Adrenal gland (tissue), 12 donors: ENCODE measurements around the gene ADA. TPM values are rescaled to one million over a fixed set of nuclear protein-coding genes. Genes with fewer than 3 reads are reported as not detected.

Experiments
- DNase-seq, 7 donors: peaks; one replicate each; pipeline ENCODE4 v3.0.0-alpha.2; 2019 to 2020
- H3K27ac ChIP-seq, 5 donors: fragments of 200-600 bp; sonication (generic) in 4 of 5; 1 replicate in 3 of 5; 2 replicates in 2 of 5; pipeline versions ENCODE4 v1.5.1 to v1.8.0; 2016 to 2020; ENCODE audit warnings: mild to moderate bottlenecking in 1 of 5
- H3K27me3 ChIP-seq: fragments of 200-600 bp; 2 replicates; pipeline ENCODE4 v1.8.0; 2021
- H3K36me3 ChIP-seq, 2 donors: fragments of 200-600 bp; replicated peaks in 1 of 2; 1 replicate in 1 of 2; 2 replicates in 1 of 2; pipeline versions ENCODE4 v1.5.1 to v1.8.0; 2018 to 2022
- H3K4me1 ChIP-seq, 2 donors: fragments of 200-600 bp; replicated peaks in 1 of 2; 1 replicate in 1 of 2; 2 replicates in 1 of 2; pipeline versions ENCODE4 v1.5.1 to v1.8.0; 2018 to 2021
- H3K4me3 ChIP-seq, 4 donors: fragments of 200-600 bp; sonication (generic) in 3 of 4; one replicate each; pipeline ENCODE4 v1.5.1; 2016 to 2018
- H3K9me3 ChIP-seq, 3 donors: fragments of 200-600 bp; sonication (generic) in 1 of 3; replicated peaks in 1 of 3; 1 replicate in 2 of 3; 2 replicates in 1 of 3; pipeline versions ENCODE4 v1.5.1 to v1.8.0; 2016 to 2021
- CTCF ChIP-seq, 6 experiments: fragments of 450-650 bp in 4 of 6; fragments of 200-600 bp in 2 of 6; sonication (generic) in 1 of 6; IDR thresholded peaks; 1 replicate in 5 of 6; 2 replicates in 1 of 6; pipeline versions ENCODE4 v1.5.1 to v1.8.0; 2016 to 2021; ENCODE audit warnings: antibody characterized with exemption in 6 of 6, mild to moderate bottlenecking in 2 of 6, moderate library complexity in 1 of 6
- POLR2A ChIP-seq, 2 donors: fragments of 450-650 bp; IDR thresholded peaks; one replicate each; pipeline ENCODE4 v1.6.1; 2017; ENCODE audit warnings: antibody characterized with exemption in 2 of 2, mild to moderate bottlenecking in 2 of 2, moderate library complexity in 1 of 2
- WGBS, 4 donors: extraction: QIAGEN DNeasy Blood & Tissue Kit in 2 of 4; methylation state at CpG; one replicate each; pipeline versions ENCODE4 v1.1.5 to v1.1.7; 2013 to 2017; 5-methylcytosine and 5-hydroxymethylcytosine counted together
- intact Hi-C, 2 donors: fragments of 100-400 bp; cut with DNase I; formaldehyde crosslinking; loops; one replicate each; pipeline versions ENCODE4 v1.14.1 to v1.15.0; 2022 to 2023
- polyA plus RNA-seq, 3 donors: library from polyadenylated mRNA; stranded (reverse); fragments of 200-250 nt in 2 of 3; fragments of 350-450 nt in 1 of 3; fragmentation: Illumina TruSeq in 1 of 3; extraction: RNeasy Lipid Tissue Mini Kit (QIAGEN cat#74804) in 1 of 3; gene quantifications; one replicate each; pipeline ENCODE4 v1.2.3, GENCODE V29; 2013 to 2014
- total RNA-seq, 9 donors: library from RNA; depleted of rRNA in 4 of 9; stranded (reverse); fragments of >200 nt in 4 of 9; fragments of 120-200 nt in 1 of 9; fragmentation: NEBNext Ultra II Directional in 1 of 9; extraction: Animal tissue kit (Norgen Biotek cat#: 25700) in 1 of 9; gene quantifications; one replicate each; pipeline versions ENCODE4 v1.1.0 to v1.2.4, GENCODE V29; 2013 to 2023
- donor health status: healthy with polysubstance abuse.
- donor health status: Bipolar disorder and iron deficiency.
- donor health status: DM: yes; HTN: yes; CAD: no.
- donor health status: DM: no; HTN: no; CAD: no.
- donor health status: DM: no; HTN: no; CAD: no.
- donor health status: DM: yes; HTN: yes; CAD: no.

The ADA gene
- total and polyA plus RNA-seq, 12 donors = 3.4 to 16.4 (median 10.0) TPM

- intact Hi-C loops = no loop called here
- TF ChIP-seq POLR2A (IDR thresholded peaks at IDR 0.05) (no peak), CTCF (IDR thresholded peaks at IDR 0.05) (no peak)
- H3K4me3 ChIP-seq = no peak overlapping the region
- H3K4me1 ChIP-seq = peaks cover 10 to 14% of the 10 kb centered on the region in 2 donors
- H3K9me3 ChIP-seq = no peaks in the 10 kb centered on the region
- DNase-seq = no peak
- no peaks in the 10 kb centered on the region for H3K36me3 ChIP-seq
- no peaks in the 10 kb centered on the region for H3K27me3 ChIP-seq
- H3K27ac ChIP-seq = peak overlapping the region in 1 of 5 donors; percentile 25
- 69 to 74% (median 70%) methylated on average over 11 of the region's 11 CpGs for WGBS, 4 donors
Measured at GRCh38 chr20:44637522-44638372, 13.8 kb downstream of the ADA start.

GRCh38 chr20:44637042-44637441 is 14.5 kb downstream of the ADA start:
- Histone ChIP-seq H3K27ac (peak overlapping the region in 1 of 5 donors; percentile 25), H3K4me3 (no peak overlapping the region), H3K9me3 (no peaks in the 10 kb centered on the region), H3K27me3 (no peaks in the 10 kb centered on the region), H3K36me3 (no peaks in the 10 kb centered on the region), H3K4me1 (peaks cover 3 to 7% of the 10 kb centered on the region in 2 donors)
- no peak for TF ChIP-seq POLR2A (IDR thresholded peaks at IDR 0.05)
- TF ChIP-seq CTCF (IDR thresholded peaks at IDR 0.05) = no peak
- no peak for DNase-seq
- WGBS, 4 donors = 85 to 90% (median 88%) methylated on average over 5 of the region's 5 CpGs
- intact Hi-C loops = no loop called here

GRCh38 chr20:44635877-44636276 is 15.6 kb downstream of the ADA start:
- no peaks in the 10 kb centered on the region for H3K9me3 ChIP-seq
- no peak for DNase-seq
- H3K4me3 ChIP-seq = no peak overlapping the region
- H3K27ac ChIP-seq = no peak overlapping the region
- intact Hi-C loops = no loop called here
- H3K36me3 ChIP-seq = no peaks in the 10 kb centered on the region
- 82 to 90% (median 86%) methylated on average over 4 of the region's 4 CpGs for WGBS, 4 donors
- no peak for TF ChIP-seq POLR2A (IDR thresholded peaks at IDR 0.05)
- no peak for TF ChIP-seq CTCF (IDR thresholded peaks at IDR 0.05)
- H3K4me1 ChIP-seq = no peaks in the 10 kb centered on the region
- no peaks in the 10 kb centered on the region for H3K27me3 ChIP-seq

- DNase-seq = no peak
- no peaks in the 10 kb centered on the region for H3K9me3 ChIP-seq
- H3K4me3 ChIP-seq = no peak overlapping the region
- no peaks in the 10 kb centered on the region for H3K27me3 ChIP-seq
- no peaks in the 10 kb centered on the region for H3K36me3 ChIP-seq
- 83 to 88% (median 86%) methylated on average over 17 to 18 of the region's 18 CpGs for WGBS, 4 donors
- TF ChIP-seq CTCF (IDR thresholded peaks at IDR 0.05) = no peak
- TF ChIP-seq POLR2A (IDR thresholded peaks at IDR 0.05) = no peak
- H3K27ac ChIP-seq = peak overlapping the region in 1 of 5 donors; percentile 65
- no peaks in the 10 kb centered on the region for H3K4me1 ChIP-seq
- intact Hi-C loops = no loop called here
Measured at GRCh38 chr20:44633872-44634600, 17.5 kb downstream of the ADA start.
